Keratinocyte (primary cell): ENCODE data around the gene ZSWIM7.

Experiments used
- CTCF ChIP-seq, 3 experiments: IDR thresholded peaks in 1 of 3; conservative IDR thresholded peaks in 1 of 3; optimal IDR thresholded peaks in 1 of 3; 2 replicates in 2 of 3; 3 replicates in 1 of 3; pipeline versions ENCODE3 to v1.5.1; 2011; ENCODE audit warnings: low read length in 3 of 3, mild to moderate bottlenecking in 3 of 3, moderate library complexity in 2 of 3, control low read depth in 1 of 3, inconsistent platforms in 1 of 3; ENCODE audit not compliant: insufficient read depth in 2 of 3; ENCODE audit errors: extremely low read depth in 1 of 3
- EZH2 ChIP-seq: IDR thresholded peaks from one replicate; pipeline ENCODE4 v1.6.1; 2012; ENCODE audit warnings: inconsistent platforms, mild to moderate bottlenecking, low read length, moderate library complexity

- TF ChIP-seq CTCF (optimal IDR thresholded peaks at IDR 0.05 in 1 of 3, IDR thresholded peaks at IDR 0.05 in 1 of 3, conservative IDR thresholded peaks at IDR 0.05 in 1 of 3; ENCODE audit: extremely low read depth in 1 of 3, insufficient read depth in 2 of 3, low read length in 3 of 3) (no peak), EZH2 (no peak)
Measured at GRCh38 chr17:15945527-15946191, 53.8 kb downstream of the ZSWIM7 start.
